ENCODE data around the gene CCDC74B.
"Not testable (repeated sequence)": the region's sequence is repeated elsewhere in the genome, so short reads cannot be mapped to it uniquely, and the experiment has no call there.

The CCDC74B gene

GRCh38 chr2:130102597-130103363, 42.1 kb downstream of the CCDC74B start:
- not testable (repeated sequence) for H3K4me3 Mint-ChIP-seq, H3K27me3 Mint-ChIP-seq, H3K9me3 Mint-ChIP-seq, ATAC-seq, H3K27ac Mint-ChIP-seq, DNase-seq, H3K4me1 Mint-ChIP-seq

Data from stimulated activated naive CD8-positive, alpha-beta T cell treated with anti-CD3 and anti-CD28 coated beads, Interleukin-15, amount 100 ng/mL, for 72 hours (primary cell).